DOHH2 (cell line): Measurements from ENCODE around the gene UHRF2.

ENCODE experiments used
- CTCF ChIP-seq: fragments of 200-600 bp; sonication (generic); IDR thresholded peaks from one replicate; pipeline ENCODE4 v1.5.1; 2014; ENCODE audit warnings: antibody characterized with exemption, mild to moderate bottlenecking, low read depth, low read length; ENCODE audit not compliant: poor library complexity, severe bottlenecking
- EZH2phosphoT487 ChIP-seq: fragments of 200-600 bp; sonication (generic); IDR thresholded peaks from 2 replicates; pipeline ENCODE4 v1.6.1; 2017; ENCODE audit warnings: borderline replicate concordance, mild to moderate bottlenecking, antibody characterized with exemption, low read length, moderate library complexity, mixed read lengths

- TF ChIP-seq CTCF: no peak
- no peak for TF ChIP-seq EZH2phosphoT487
Measured at GRCh38 chr9:6405371-6405770, 7.6 kb upstream of the UHRF2 start.
